Occipital lobe (tissue), 2 donors: ENCODE measurements around the gene TAF1A. TPM values are rescaled to one million over a fixed set of nuclear protein-coding genes. Genes with fewer than 3 reads are reported as not detected.

Experiments
- DNase-seq: peaks from one replicate; lab custom pipeline; 2025; lab: John Stamatoyannopoulos, UW
- total RNA-seq: library from RNA; depleted of rRNA; stranded (reverse); fragments of >200 nt; gene quantifications from one replicate; pipeline ENCODE4 v1.2.3, GENCODE V29; 2014

TAF1A gene
- total RNA-seq, 1 donor from 2014 or later = 27.8 TPM

GRCh38 chr1:222539951-222540597 is 49.7 kb downstream of the TAF1A start:
- no peak for DNase-seq

- no peak for DNase-seq
Observed at GRCh38 chr1:222535455-222535854, 54.3 kb downstream of the TAF1A start.

GRCh38 chr1:222530852-222531251 is 58.9 kb downstream of the TAF1A start:
- DNase-seq = no peak

- no peak for DNase-seq
Observed at GRCh38 chr1:222529916-222530315, 59.8 kb downstream of the TAF1A start.

- no peak for DNase-seq
Observed at GRCh38 chr1:222529181-222529580, 60.6 kb downstream of the TAF1A start.

GRCh38 chr1:222525951-222526350 is 63.8 kb downstream of the TAF1A start:
- DNase-seq = no peak

- DNase-seq = no peak
Observed at GRCh38 chr1:222523852-222524251, 65.9 kb downstream of the TAF1A start.

GRCh38 chr1:222522105-222522915 is 67.4 kb downstream of the TAF1A start:
- DNase-seq = no peak

GRCh38 chr1:222521299-222522104 is 68.2 kb downstream of the TAF1A start:
- DNase-seq = no peak

Other genes with a start within 250 kb of the TAF1A start
- 0.16 TPM for gene HHIPL2, start 41.8 kb downstream of the TAF1A start, total RNA-seq
- 54.0 TPM for gene MIA3, start 28.2 kb upstream of the TAF1A start, total RNA-seq
- gene AIDA, start 122.6 kb upstream of the TAF1A start, total RNA-seq = 37.0 TPM
- gene BROX, start 122.6 kb upstream of the TAF1A start, total RNA-seq = 66.9 TPM
- not detected for gene FAM177B, start 147.3 kb upstream of the TAF1A start, total RNA-seq
- 12.2 TPM for gene DISP1, start 225.1 kb upstream of the TAF1A start, total RNA-seq